Tibial artery (tissue), 4 donors: ENCODE results near the gene COPG1.

Experiments used
- DNase-seq, 2 donors: peaks; one replicate each; pipeline ENCODE4 v3.0.0-alpha.2; 2019
- H3K27ac ChIP-seq, 2 donors: fragments of 200-600 bp; sonication (generic) in 1 of 2; 1 replicate in 1 of 2; 2 replicates in 1 of 2; pipeline ENCODE4 v1.5.1; 2018 to 2019; ENCODE audit warnings: mild to moderate bottlenecking in 1 of 2
- H3K27me3 ChIP-seq, 2 donors: fragments of 200-600 bp; sonication (generic) in 1 of 2; one replicate each; pipeline versions ENCODE4 v1.5.1 to v1.6.0; 2016 to 2019
- H3K36me3 ChIP-seq, 3 donors: fragments of 200-600 bp; sonication (generic) in 2 of 3; one replicate each; pipeline ENCODE4 v1.5.1; 2016 to 2019; ENCODE audit warnings: mild to moderate bottlenecking in 2 of 3
- H3K4me1 ChIP-seq, 4 donors: fragments of 200-600 bp; sonication (generic) in 2 of 4; 1 replicate in 3 of 4; 2 replicates in 1 of 4; pipeline ENCODE4 v1.5.1; 2016 to 2019
- H3K4me3 ChIP-seq, 2 donors: fragments of 200-600 bp; sonication (generic) in 1 of 2; 1 replicate in 1 of 2; 2 replicates in 1 of 2; pipeline ENCODE4 v1.5.1; 2018 to 2019; ENCODE audit warnings: mild to moderate bottlenecking in 2 of 2
- H3K9me3 ChIP-seq, 3 donors: fragments of 200-600 bp; sonication (generic) in 1 of 3; one replicate each; pipeline ENCODE4 v1.5.1; 2016 to 2019
- intact Hi-C: fragments of 100-400 bp; cut with DNase I; formaldehyde crosslinking; loops from one replicate; pipeline ENCODE4 v1.15.0; 2023; ENCODE audit warnings: low total_unique reads
- TF ChIP-seq, protein P1 (sequence below), 2 experiments: fragments of 200-600 bp in 1 of 2; fragments of 450-650 bp in 1 of 2; IDR thresholded peaks; one replicate each; pipeline ENCODE4 v1.5.1; 2017 to 2019; ENCODE audit warnings: antibody characterized with exemption in 2 of 2, mild to moderate bottlenecking in 1 of 2, moderate library complexity in 1 of 2

Gene COPG1

DNA sequence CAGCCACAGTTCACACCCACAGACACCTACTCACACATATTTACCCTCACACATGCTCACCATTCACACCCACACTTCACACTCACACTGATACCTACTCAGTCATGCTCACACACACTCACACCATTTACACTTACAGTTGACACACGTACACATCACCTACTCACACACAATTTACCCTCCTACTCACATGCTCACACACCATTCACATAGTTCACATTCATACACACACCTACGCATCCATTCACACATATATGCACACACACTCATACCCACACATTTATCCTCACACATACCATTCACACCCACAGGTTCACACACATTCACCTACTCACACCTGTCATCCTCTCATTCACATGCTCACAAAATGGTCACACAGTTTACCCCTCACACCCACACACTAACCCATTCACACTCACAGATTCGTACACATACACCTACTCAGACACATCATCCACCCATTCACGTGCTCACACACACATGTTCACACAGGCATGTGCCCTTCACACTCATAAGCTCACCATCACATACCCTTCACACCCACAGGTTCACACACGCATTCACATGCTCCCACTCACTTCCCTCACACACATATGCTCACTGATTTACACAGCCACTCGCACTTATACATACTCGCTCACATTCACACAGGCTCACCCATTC lies 71.5 kb downstream of the COPG1 start:
- Histone ChIP-seq H3K27ac (no peak overlapping the region), H3K36me3 (peaks cover 0 to 55% (median 21%) of the 10 kb centered on the region in 3 donors), H3K4me1 (peaks cover 0 to 14% (median 10%) of the 10 kb centered on the region in 4 donors), H3K4me3 (no peak overlapping the region), H3K27me3 (no peaks in the 10 kb centered on the region), H3K9me3 (no peaks in the 10 kb centered on the region)
- intact Hi-C loops, result no loop called here
- DNase-seq, result no peak
- TF ChIP-seq, protein P1, sequence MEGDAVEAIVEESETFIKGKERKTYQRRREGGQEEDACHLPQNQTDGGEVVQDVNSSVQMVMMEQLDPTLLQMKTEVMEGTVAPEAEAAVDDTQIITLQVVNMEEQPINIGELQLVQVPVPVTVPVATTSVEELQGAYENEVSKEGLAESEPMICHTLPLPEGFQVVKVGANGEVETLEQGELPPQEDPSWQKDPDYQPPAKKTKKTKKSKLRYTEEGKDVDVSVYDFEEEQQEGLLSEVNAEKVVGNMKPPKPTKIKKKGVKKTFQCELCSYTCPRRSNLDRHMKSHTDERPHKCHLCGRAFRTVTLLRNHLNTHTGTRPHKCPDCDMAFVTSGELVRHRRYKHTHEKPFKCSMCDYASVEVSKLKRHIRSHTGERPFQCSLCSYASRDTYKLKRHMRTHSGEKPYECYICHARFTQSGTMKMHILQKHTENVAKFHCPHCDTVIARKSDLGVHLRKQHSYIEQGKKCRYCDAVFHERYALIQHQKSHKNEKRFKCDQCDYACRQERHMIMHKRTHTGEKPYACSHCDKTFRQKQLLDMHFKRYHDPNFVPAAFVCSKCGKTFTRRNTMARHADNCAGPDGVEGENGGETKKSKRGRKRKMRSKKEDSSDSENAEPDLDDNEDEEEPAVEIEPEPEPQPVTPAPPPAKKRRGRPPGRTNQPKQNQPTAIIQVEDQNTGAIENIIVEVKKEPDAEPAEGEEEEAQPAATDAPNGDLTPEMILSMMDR (IDR thresholded peaks at IDR 0.05), result no peak

DNA sequence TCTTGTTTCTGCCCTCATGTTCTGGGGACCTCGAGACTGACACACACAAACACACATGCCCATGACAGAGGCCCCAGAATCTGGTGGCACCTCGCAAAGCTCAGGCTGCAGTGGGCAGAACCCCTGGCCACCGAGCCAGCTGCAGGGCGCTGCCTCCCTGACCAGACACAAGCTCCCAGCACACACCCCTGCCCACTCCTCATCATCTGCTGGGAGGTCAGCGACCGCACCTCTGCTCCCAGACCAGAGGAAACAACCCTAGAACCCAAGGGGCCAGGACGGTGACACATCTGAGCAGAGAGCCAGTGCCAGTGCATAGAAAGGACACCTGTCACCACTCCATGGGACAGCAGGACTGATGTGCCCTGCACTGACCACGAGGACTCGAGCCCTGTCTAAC lies 72.5 kb downstream of the COPG1 start:
- Histone ChIP-seq H3K9me3 (no peaks in the 10 kb centered on the region), H3K27ac (no peak overlapping the region), H3K36me3 (peaks cover 0 to 55% (median 21%) of the 10 kb centered on the region in 3 donors), H3K4me3 (no peak overlapping the region), H3K4me1 (peaks cover 0 to 10% (median 8%) of the 10 kb centered on the region in 4 donors), H3K27me3 (no peaks in the 10 kb centered on the region)
- intact Hi-C loops, result no loop called here
- DNase-seq, result no peak
- TF ChIP-seq, protein P1 (IDR thresholded peaks at IDR 0.05), result no peak

DNA sequence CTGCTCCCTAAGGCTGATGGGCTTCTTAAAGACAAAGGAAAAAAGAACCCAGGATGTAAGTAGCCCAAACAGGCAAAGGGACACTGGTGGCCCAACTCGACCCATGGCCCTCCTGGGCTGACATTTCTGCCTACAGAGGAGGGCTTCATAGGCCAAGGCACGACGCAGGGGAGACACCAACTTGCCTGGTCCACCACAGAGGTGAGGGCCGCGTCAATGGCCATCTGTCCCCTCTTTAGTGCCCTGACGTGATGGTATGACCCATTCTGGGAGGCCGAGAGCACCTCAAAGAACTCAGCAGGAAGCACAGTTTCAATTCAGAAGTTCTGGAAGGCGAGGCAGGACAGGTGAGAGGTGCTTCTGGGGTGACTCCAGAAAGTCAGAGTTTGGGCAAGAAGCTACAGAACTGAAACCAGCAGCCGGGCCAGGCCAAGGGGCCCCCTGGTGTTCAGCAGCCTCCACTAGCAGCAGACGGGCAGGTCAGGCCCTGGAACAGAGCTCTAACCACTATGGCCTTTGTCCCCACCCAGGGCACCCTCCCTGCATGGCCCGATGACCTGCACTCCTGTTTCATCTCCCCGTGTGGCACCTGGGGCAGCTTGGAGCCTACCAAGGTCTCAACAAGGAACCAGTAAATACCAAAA lies 74.4 kb downstream of the COPG1 start:
- Histone ChIP-seq H3K27ac (no peak overlapping the region), H3K4me1 (no peaks in the 10 kb centered on the region), H3K36me3 (peaks cover 0 to 55% (median 21%) of the 10 kb centered on the region in 3 donors), H3K27me3 (no peaks in the 10 kb centered on the region), H3K9me3 (no peaks in the 10 kb centered on the region), H3K4me3 (no peak overlapping the region)
- no peak for DNase-seq
- TF ChIP-seq, protein P1 (IDR thresholded peaks at IDR 0.05), result no peak
- intact Hi-C loops, result no loop called here

DNA sequence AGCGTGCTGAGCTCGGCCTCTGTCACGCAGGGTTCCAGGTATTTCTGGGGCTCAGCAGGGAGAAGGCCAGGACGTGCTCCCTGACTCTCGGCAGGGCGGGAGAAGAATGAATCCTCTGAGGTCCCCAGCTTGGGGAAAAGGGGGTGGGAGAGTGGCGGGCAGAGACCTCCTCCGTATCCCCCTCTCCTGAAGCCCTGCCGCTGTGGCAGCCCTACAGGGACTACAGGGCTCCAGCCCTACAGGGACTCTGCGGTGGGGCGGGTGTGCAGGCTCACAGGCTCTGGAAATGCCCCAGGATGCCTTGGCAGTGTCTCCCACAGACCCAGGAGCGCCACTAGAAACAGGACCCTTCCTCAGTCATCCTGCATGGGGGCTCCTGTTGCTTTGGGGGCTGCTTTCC lies 75.4 kb downstream of the COPG1 start:
- no peaks in the 10 kb centered on the region for H3K27me3 ChIP-seq
- no peaks in the 10 kb centered on the region for H3K9me3 ChIP-seq
- TF ChIP-seq, protein P1 (IDR thresholded peaks at IDR 0.05), result no peak
- no peaks in the 10 kb centered on the region for H3K4me1 ChIP-seq
- H3K4me3 ChIP-seq, result no peak overlapping the region
- no peak overlapping the region for H3K27ac ChIP-seq
- intact Hi-C loops, result no loop called here
- no peak for DNase-seq
- H3K36me3 ChIP-seq, result peaks cover 0 to 52% (median 21%) of the 10 kb centered on the region in 3 donors

DNA sequence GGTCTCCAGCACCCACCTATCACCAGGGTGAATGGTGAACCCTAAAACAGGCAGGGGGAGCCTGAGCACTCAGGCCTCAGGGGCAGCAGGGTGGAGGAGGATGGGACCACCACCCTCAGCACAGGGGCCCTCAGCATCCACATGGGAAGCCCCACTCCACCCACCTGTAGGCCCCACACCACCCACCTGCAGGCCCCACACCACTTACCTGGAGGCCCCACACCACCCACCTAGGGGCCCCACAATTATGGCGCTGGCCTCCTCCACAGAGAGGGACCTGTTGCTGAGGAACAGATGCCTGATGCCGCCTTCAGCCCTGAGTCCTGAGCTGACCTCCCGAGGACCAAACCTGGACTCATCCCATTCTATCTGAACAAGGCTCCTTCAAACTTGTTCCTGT lies 76.0 kb downstream of the COPG1 start:
- Histone ChIP-seq H3K4me1 (no peaks in the 10 kb centered on the region), H3K36me3 (peaks cover 0 to 47% (median 18%) of the 10 kb centered on the region in 3 donors), H3K4me3 (no peak overlapping the region), H3K9me3 (no peaks in the 10 kb centered on the region), H3K27me3 (no peaks in the 10 kb centered on the region), H3K27ac (no peak overlapping the region)
- TF ChIP-seq, protein P1 (IDR thresholded peaks at IDR 0.05), result no peak
- no peak for DNase-seq
- intact Hi-C loops, result no loop called here
